GM23338 (cell line): ENCODE data around the gene FMC1.

ENCODE experiments used
- CREB1 ChIP-seq: fragments of 250-450 bp; sonication (Bioruptor Pico); IDR thresholded peaks from 2 replicates; pipeline ENCODE4 v1.5.0; 2020; ENCODE audit warnings: low read depth, mild to moderate bottlenecking, moderate library complexity
- CTCF ChIP-seq, 2 experiments: fragments of 200-600 bp in 1 of 2; sonication (generic) in 1 of 2; conservative IDR thresholded peaks; 2 replicates each; pipeline versions ENCODE4 v1.5.1 to v1.6.1; 2016 to 2017; ENCODE audit warnings: antibody characterized with exemption in 2 of 2, low read depth in 2 of 2, mild to moderate bottlenecking in 2 of 2, moderate library complexity in 1 of 2
- EZH2 ChIP-seq: fragments of 200-600 bp; sonication (generic); IDR thresholded peaks from one replicate; pipeline ENCODE4 v1.8.0; 2017; ENCODE audit warnings: antibody characterized with exemption, mild to moderate bottlenecking, low read depth; ENCODE audit not compliant: unreplicated experiment
- EZH2phosphoT487 ChIP-seq: fragments of 200-600 bp; sonication (generic); IDR thresholded peaks from one replicate; pipeline ENCODE4 v1.8.1; 2018; ENCODE audit warnings: antibody characterized with exemption; ENCODE audit not compliant: unreplicated experiment
- JUNB ChIP-seq: IDR thresholded peaks from one replicate; pipeline ENCODE4 v1.6.1; 2016; ENCODE audit warnings: antibody characterized with exemption; ENCODE audit not compliant: unreplicated experiment
- NANOG ChIP-seq: IDR thresholded peaks from 2 replicates; pipeline ENCODE4 v1.6.1; 2016; ENCODE audit warnings: antibody characterized with exemption, borderline replicate concordance
- POLR2AphosphoS5 ChIP-seq: IDR thresholded peaks from 2 replicates; pipeline ENCODE4 v1.6.1; 2016; ENCODE audit warnings: antibody characterized with exemption, low read depth
- STAT1 ChIP-seq: IDR thresholded peaks from one replicate; pipeline ENCODE4 v1.6.1; 2016; ENCODE audit warnings: antibody characterized with exemption; ENCODE audit not compliant: unreplicated experiment
- ZNF114 ChIP-seq: fragments of 250-450 bp; sonication (Bioruptor Pico); IDR thresholded peaks from 2 replicates; pipeline ENCODE4 v1.5.0; 2020; ENCODE audit warnings: mild to moderate bottlenecking, moderate library complexity
- ZNF331 ChIP-seq: fragments of 250-450 bp; sonication (Bioruptor Pico); IDR thresholded peaks from 2 replicates; pipeline ENCODE4 v1.5.0; 2020; ENCODE audit warnings: low read depth, mild to moderate bottlenecking, moderate library complexity
- ZNF462 ChIP-seq: fragments of 250-450 bp; sonication (Bioruptor Pico); IDR thresholded peaks from 2 replicates; pipeline ENCODE4 v1.5.0; 2020; ENCODE audit warnings: mild to moderate bottlenecking, moderate library complexity
- TF ChIP-seq, protein P1 (sequence below): IDR thresholded peaks from one replicate; pipeline ENCODE4 v1.6.1; 2018; ENCODE audit warnings: antibody characterized with exemption; ENCODE audit not compliant: unreplicated experiment
- TF ChIP-seq, protein P2 (sequence below): IDR thresholded peaks from 2 replicates; pipeline ENCODE4 v1.6.1; 2016; ENCODE audit warnings: antibody characterized with exemption

- TF ChIP-seq CTCF (conservative IDR thresholded peaks at IDR 0.05; ENCODE audit: low read depth in 2 of 2) (peak; percentile 69 to 76), POLR2AphosphoS5 (peak; percentile 84), EZH2 (no peak), EZH2phosphoT487 (no peak), STAT1 (no peak), JUNB (no peak), NANOG (no peak), CREB1 (CRISPR knock-in tag) (peak; percentile 96), ZNF331 (CRISPR knock-in tag) (0 out of 2 replicates have a peak, but pooled peaks have one; percentile 11), ZNF114 (CRISPR knock-in tag) (no peak), ZNF462 (no peak)
- TF ChIP-seq, protein P1, sequence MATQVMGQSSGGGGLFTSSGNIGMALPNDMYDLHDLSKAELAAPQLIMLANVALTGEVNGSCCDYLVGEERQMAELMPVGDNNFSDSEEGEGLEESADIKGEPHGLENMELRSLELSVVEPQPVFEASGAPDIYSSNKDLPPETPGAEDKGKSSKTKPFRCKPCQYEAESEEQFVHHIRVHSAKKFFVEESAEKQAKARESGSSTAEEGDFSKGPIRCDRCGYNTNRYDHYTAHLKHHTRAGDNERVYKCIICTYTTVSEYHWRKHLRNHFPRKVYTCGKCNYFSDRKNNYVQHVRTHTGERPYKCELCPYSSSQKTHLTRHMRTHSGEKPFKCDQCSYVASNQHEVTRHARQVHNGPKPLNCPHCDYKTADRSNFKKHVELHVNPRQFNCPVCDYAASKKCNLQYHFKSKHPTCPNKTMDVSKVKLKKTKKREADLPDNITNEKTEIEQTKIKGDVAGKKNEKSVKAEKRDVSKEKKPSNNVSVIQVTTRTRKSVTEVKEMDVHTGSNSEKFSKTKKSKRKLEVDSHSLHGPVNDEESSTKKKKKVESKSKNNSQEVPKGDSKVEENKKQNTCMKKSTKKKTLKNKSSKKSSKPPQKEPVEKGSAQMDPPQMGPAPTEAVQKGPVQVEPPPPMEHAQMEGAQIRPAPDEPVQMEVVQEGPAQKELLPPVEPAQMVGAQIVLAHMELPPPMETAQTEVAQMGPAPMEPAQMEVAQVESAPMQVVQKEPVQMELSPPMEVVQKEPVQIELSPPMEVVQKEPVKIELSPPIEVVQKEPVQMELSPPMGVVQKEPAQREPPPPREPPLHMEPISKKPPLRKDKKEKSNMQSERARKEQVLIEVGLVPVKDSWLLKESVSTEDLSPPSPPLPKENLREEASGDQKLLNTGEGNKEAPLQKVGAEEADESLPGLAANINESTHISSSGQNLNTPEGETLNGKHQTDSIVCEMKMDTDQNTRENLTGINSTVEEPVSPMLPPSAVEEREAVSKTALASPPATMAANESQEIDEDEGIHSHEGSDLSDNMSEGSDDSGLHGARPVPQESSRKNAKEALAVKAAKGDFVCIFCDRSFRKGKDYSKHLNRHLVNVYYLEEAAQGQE: no peak
- TF ChIP-seq, protein P2, sequence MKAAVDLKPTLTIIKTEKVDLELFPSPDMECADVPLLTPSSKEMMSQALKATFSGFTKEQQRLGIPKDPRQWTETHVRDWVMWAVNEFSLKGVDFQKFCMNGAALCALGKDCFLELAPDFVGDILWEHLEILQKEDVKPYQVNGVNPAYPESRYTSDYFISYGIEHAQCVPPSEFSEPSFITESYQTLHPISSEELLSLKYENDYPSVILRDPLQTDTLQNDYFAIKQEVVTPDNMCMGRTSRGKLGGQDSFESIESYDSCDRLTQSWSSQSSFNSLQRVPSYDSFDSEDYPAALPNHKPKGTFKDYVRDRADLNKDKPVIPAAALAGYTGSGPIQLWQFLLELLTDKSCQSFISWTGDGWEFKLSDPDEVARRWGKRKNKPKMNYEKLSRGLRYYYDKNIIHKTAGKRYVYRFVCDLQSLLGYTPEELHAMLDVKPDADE: peak; percentile 70
These were observed 915 bp upstream of the FMC1 start for GRCh38 chr7:139340037-139340807.
